ENCODE results near the gene BBIP1.

DNA sequence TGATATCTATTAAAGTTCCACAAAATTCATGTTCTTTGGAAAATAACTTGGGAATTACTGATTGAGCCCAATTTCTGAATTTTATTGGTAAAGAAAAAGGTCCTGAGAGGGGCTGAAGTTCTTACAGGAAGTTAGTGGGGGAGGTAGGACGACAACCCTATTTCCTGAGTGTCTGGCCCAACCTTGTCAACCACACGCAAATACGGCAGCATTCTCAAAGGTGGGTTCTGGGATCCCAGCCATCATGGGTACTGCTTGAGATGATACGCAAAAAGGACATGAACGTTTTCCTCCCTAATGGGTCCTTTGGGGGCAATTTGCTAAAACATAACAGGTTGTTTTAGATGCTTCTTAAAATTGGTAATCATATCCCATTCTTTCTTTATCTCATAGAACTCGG is 50.0 kb downstream of the BBIP1 start:
- TF ChIP-seq, protein P1, sequence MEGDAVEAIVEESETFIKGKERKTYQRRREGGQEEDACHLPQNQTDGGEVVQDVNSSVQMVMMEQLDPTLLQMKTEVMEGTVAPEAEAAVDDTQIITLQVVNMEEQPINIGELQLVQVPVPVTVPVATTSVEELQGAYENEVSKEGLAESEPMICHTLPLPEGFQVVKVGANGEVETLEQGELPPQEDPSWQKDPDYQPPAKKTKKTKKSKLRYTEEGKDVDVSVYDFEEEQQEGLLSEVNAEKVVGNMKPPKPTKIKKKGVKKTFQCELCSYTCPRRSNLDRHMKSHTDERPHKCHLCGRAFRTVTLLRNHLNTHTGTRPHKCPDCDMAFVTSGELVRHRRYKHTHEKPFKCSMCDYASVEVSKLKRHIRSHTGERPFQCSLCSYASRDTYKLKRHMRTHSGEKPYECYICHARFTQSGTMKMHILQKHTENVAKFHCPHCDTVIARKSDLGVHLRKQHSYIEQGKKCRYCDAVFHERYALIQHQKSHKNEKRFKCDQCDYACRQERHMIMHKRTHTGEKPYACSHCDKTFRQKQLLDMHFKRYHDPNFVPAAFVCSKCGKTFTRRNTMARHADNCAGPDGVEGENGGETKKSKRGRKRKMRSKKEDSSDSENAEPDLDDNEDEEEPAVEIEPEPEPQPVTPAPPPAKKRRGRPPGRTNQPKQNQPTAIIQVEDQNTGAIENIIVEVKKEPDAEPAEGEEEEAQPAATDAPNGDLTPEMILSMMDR (IDR thresholded peaks at IDR 0.05): no peak
- no peak for TF ChIP-seq POLR2A (IDR thresholded peaks at IDR 0.05)
